GM03348 (cell line): ENCODE results near the gene SPAG17.

Experiments
- DNase-seq: peaks from one replicate; pipeline ENCODE4 v3.0.0; 2012; ENCODE audit warnings: low spot score

Gene SPAG17

DNA sequence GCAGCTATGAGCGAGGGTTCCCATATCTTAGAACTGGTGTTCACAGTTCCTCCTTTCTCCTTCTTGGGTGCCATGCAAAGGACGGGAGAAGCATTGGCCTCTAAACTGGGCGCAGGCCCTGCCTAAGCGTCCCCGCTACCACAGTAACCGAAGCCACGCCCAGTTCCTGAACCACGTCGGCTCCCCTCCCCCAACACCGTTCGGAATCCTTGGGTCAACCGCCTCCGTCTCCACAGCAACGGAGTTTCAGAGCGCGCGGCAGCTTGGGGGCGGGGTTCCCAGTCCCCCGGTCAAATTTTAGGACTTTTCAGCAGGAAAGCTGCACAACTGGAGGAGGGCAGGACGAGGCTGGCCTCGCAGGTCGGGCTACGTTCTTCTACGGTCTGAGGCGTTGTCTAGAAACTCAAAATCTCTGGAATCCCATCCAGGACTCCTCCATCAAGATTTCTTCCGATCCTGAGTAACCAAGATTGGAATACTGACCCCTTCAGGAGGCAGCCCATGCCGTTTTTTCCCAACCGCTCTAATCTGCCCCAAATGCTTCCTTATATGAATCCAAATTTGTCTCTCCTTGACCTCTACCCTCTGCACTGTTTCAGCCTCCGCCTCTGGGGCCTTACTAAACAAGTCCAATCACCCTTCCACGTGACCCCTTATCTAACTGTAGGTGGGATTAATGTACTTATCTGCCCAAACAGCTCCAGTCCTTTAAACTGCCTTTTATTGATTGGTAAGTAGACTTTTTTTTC, at the start of gene SPAG17:
SPAG17 (minus strand) TSS at position 145 of the 749 bp plus-strand sequence; CDS start at position 74, 71 bp downstream.
- peak; percentile 42 for DNase-seq

DNA sequence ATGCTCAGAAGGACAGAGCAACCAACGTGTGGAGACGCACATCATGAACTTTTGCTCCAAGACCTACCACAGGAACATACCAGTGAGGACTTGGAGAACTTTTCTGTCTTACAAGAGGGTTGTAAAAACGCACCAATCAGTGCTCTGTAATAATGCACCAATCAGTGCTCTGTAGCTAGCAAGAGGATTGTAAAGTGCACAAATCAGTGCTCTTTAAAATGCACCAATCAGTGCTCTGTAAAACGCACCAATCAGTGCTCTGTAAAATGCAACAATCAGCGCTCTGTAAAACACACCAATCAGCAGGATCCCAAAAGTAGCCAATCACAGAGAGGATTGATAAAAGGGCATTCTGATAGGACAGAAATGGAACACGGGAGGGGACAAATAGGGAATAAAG, 40.4 kb upstream of the SPAG17 start:
- DNase-seq, result no peak

DNA sequence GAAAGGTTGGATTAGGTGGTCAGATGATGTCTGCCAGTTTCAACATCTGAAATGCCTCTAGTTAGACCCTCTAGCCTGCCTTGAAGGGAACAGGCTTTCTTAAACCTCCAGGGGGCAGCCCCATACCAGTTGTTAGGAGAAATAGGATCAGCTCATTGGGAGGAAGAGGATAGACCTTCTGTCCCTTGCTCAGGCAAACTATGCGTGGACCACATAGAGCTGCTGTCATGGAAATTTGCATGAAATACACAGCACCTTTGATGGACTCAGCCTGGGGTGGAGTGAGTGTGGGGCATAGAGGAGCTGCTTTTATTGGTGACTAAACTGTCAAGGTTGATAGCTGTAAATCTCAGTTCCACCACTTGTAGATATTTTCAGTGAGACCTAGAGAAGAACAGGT, 38.4 kb upstream of the SPAG17 start:
- DNase-seq, result peak; percentile 44

DNA sequence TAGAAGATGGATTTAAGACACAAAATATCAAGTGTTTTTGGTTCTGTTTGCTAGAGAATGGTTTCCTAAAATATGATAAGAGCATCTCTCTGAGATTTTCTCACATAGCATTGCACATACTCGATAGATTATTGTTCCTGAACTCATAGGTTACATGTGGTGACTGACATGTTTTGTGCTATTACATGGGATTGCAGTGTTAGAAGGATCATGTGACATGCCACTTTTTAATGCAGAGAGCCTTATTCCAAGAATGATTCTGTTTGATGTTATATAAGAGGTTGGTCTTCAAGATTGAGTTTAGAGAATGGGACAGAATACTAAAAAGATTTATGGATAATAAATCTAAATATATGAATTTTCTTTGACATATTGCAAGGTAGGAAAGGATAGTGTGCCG, 34.4 kb upstream of the SPAG17 start:
- no peak for DNase-seq

DNA sequence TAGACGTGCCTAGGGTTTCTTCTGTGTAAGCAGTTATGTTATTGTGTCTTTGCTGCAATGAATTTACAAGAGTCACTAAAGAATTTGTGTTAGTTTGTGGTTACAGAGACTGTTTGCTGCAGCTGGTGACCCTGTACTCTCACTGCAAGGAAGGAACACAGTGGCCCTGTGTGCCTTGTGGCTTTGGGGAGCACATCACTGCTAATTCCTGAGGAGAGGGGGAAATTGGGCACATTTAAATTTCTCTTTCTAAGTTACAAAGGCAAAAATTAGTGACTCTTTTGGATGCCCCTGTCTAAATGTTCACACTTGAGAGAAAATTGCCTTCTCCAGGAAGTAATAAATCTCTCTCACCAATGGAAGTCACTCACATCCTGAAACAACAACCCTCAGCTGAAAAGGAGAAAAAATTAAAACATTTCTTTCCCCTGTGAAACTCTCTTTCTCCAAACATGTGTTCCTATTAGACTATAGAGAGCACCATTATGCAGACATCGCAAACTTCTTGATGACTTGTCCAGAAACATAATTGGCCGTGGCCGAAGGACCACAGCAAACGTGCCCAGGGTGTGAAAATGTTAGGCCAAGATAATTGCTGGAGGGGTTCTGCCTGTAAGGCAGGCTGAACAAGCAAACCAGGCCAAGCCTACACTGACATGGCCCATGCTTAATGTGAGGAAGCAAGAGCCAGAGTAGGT, 32.3 kb upstream of the SPAG17 start:
- DNase-seq, result no peak

DNA sequence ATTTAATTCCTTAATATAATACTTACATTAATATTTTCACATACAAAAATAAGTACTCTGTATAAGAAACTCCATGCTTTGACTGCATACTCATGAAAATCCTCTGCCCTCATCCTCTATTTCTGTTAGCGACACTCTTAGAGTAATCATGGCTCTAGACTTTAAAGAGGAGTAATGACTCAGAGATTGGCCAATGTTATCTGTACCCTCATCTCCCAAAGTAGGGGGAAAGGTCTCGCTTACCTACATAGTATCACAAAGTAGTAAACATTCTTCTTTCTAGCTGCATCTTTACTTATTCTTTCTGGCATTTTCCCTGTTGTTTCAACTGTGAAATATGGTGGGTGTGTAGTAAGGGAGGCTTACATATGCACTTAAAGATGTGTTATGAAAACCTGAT, 29.8 kb upstream of the SPAG17 start:
- DNase-seq, result no peak

DNA sequence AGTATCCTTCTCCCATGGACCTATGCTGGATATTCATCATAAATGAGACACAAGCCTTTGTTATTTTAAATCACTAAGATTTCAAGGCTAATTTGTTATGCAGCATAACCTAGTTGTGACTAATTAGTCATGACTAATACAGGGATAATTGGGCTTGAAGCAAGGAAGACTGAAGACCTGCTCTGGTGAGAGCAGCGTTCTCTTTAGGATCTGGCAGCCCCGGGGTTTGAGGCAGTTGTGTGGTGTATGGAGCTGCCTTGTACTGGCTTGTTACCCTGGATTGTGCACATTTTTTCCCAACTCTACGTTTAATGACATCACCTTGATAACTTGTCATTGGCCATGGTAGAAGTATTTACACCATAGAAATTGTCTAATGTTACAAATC, 25.7 kb upstream of the SPAG17 start:
- DNase-seq, result no peak

DNA sequence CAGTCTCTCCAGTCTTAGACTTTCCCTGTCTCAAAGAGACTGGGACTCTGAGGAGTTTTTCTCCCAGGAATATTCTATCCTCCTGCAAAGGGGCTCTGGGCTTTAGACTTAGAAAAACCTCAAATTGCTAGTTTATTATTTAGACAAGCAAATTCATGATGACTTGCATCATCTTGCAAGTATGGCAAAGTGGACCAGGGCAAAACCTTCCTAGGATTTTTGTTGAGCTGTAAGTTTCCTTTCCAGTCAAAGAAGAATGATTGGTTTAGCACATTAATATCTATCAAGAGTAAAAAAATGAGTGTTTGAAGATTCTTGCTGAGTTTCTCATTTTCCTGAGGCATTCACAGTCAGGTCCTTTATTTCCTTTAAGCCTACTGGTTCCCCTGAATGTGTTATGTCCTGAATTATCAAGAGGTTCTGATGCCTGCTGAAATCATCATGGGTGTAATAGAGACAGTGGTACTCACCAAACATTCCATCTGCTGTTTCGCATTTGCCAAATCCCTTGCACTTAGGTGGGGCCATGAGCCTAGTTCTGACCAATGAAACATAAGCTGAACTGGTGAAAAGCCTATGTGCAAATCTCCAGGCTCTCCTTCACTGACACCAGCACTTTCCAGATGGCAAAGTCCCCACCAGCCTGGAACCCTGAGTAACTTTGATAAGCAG, 25.2 kb upstream of the SPAG17 start:
- no peak for DNase-seq

DNA sequence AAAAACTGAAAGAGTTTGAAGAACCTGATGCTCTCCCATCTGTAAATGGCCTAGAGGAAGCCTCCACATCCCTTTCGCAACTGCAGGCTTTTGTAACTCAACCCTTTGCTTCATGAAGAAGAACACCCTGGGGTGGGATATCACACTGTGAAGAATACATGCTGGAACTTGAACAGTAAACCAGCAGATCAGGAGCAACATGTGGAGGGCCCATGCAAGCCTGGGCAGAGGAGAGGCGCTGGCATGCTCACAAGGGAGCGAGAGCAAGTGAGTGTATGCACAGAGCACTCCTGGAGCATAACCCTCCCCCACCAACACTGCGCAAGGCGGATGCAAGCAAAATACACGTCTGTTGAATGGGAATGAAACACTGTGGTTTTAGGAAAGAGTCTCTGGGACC, 24.6 kb upstream of the SPAG17 start:
- DNase-seq, result no peak

DNA sequence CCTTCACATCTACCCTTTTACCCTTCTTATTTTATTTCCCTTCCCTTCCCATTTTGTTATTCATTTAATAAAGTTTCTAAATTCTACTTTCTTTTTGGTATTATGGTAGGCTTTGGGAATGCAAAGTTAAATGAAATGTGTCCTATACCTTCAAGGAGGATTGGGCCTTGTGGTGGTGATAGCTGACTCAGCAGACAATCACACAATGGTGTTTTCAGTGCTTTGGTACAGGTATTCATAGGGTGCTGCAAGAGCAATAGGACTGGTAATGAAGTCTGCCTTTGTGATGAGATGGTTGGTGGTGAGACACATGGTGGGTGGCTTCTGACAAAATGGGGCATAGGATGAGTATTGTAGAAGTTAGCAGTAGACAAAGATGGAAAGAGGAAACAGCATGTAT, 21.9 kb upstream of the SPAG17 start:
- no peak for DNase-seq

DNA sequence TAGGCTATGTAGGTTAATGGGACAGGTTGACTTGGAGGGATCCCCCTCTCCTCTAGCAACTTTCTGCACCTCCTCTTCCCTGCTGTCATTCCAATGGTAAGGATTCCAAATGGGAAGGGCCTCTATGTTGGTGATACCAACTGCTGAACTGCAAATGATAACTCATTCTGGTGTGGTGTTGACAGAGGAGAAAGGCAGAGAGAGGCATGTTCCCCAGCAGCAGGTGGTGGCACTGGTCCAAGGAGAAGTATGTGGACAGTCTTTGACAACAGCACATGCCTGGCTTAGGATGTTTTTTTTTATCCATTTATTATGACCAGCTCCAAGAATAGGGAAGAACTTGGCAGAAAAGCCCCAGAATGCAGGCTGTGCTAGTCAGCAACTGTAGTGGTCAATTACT, 19.6 kb upstream of the SPAG17 start:
- DNase-seq, result no peak

DNA sequence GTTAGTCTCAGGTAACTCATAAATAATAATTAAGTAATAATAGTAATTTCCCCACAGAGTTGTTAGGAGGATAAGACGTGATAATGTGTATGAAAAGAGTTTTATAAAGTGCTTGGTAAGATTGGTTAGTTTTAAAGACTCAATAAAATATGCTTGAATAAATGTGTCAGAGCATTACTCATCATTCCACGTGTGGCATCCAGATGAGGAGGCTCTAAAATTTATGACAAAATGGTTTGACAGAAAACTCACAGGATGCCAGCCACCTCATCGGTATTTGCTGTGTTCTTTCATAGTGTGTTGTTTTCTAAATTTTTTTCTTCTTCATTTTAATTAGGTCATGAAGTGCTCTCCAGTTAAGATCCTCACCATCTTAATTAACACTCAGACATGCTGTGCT, 19.1 kb upstream of the SPAG17 start:
- peak; percentile 18 for DNase-seq

DNA sequence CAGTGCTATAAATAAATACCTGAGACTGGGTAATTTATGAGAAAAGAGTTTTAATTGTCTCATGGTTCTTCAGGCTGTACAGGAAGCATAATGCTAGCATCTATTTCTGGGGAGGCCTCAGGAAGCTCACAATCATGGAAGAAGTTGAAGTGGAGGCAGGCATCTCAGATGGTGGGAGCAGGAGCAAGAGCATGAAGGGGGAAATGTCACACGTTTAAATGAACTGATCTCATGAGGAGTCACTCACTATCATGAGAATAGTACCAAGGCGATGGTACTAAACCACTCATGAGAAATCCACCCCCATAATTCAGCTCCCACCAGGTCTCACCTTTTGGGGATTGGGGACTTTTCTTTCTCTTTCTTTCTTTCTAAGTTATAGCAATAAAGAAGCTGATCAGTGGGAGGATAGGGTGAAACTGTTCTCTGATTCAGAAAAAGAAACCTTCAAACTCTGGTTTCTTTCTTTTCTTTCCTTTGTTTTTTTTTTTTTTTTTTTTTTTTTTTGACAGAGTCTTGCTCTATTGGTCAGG, 17.1 kb upstream of the SPAG17 start:
- DNase-seq, result no peak

DNA sequence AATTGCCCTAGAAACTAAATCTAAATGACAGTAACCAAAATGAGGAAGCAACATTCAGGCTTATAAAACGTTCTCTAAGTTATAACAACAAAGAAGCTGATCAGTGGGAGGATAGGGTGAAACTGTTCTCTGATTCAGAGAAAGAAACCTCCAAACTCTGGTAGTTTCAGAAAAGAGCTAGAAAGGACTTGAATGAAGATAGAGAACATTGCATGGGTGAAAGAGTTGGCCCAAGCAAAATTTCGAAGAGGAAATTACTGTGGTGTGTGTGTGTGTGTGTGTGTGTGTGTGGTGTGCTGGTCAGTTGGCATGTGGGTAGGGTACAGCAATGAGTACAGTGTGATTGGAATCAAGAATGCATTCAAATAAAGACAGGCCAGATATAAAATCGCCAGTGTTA, 16.5 kb upstream of the SPAG17 start:
- DNase-seq, result no peak

DNA sequence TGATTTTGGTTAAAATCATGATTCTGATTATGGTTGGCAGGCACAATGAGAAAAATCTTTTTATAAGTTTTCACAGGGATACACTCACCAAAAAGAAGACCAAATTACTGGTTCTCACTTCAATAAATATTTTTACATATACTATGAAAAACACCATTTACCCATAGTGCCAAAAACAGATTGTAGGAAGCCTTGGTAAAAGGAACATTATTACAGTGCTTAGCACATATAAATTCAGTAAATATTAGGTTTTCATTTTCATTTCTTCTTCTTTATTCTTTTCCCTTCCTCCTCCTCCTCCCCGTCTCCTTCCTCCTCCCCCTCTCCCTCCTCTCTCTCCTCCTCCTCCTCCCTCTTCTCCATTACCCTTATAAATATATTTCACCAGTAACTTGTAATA, 15.8 kb upstream of the SPAG17 start:
- no peak for DNase-seq

DNA sequence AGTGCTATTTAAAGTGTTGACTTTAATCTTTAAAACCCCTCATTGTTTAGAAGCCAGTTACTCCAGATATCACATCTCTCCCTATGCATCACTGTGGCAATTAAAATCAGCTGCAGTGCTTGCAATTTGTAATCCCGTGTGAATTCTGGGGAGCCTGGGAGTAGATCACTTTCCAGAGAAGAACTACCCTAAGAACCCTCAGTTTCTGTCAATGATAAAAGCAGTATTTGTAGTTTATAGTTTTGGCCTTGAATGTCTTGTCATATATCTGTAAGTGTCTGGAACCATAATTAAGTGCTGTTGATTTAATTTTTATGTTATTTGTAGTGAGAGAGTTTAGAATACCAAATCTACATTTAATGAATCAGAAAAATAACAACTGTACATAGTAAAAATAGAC, 5.5 kb upstream of the SPAG17 start:
- no peak for DNase-seq

DNA sequence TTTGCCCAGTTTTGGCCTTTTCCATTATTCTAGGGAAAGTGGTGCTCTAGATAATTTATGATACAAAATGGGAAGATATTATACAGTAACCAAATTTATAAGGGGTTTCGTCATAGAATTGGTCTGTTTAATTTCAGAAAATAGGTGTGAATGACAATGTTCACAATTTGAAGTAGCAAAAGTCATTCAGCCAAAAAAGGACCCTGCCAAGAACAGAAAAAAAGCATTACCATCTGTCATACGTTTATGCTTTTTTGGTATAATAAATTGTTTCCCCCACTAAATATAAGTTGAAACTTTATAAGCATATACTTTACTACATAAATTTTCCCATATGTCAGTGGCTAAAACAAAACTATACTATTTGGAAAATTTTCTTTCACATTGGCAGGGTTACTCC, 4.5 kb upstream of the SPAG17 start:
- DNase-seq, result no peak

DNA sequence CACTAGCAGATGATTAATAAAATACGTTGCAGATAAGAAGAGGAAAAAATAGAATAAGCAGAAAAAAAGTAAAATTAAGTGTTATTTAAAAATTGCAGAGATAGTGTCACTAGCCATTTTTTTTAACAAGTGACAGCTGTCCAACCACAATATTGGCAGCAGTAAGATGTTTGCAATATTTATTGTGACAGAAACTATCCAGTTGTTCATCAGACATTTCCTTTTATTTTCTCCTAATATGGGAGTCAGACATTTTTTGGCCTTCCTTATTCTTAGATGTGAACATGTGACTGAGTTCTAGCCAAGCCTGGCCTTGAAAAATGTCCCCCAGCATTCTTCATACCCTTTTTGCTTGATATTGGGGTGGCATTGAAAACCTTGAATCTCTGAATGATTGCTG, 3.4 kb upstream of the SPAG17 start:
- DNase-seq, result no peak

DNA sequence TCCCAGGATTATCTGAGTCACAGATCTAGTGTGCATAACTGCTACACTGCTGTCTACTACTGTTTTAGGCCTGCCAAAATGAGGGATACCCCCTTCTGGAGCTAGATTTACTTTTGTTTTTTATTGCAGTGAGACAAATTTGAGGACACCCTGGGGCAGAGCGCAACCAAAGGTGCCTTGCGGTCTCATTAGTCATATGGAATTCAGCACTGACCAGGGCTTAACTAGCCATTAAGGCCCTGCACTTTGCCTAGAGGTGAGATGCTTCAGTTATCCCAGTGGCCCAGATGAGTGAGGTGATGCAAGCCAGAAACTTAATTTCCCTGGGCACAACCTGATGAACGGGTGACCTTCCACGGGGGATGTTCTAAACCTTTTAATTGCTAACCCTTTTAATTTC, 998 bp upstream of the SPAG17 start:
- no peak for DNase-seq

DNA sequence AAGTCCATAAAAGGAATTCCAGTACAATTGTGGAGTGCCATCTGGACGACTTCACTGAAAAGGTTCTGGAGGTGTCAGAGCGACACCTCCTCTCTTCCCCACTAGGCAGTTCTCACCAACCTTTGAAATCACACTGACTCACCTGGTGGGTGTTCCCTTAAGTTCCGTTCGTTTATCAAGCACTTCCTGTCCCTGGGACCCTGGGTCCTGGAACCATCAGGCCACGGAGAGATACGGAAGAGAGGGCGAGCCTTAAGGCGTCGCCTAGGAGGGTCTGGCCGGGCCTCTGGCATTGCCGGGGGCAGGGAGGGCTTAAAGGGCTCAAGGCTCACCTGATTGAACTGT, 317 bp downstream of the SPAG17 start:
- DNase-seq, result no peak

DNA sequence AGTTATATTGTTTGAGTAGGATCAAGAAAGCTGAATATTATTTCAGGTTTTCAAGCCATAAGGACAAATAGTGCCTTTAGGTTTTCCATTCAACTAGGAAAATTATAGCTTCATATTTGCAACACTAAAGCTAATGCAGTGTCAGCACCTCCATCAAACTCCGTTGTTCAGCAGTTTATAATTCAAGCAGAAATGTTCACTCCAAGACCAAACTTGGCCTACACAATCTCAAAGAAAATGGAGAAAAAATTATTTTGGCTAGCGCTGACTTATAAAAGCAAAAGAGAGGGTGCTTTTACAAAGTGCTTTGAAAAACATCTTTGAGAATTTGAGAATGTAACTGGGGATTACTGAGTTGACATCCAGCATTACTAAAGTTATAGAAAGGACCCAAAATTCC, 1.4 kb downstream of the SPAG17 start:
- DNase-seq, result no peak

DNA sequence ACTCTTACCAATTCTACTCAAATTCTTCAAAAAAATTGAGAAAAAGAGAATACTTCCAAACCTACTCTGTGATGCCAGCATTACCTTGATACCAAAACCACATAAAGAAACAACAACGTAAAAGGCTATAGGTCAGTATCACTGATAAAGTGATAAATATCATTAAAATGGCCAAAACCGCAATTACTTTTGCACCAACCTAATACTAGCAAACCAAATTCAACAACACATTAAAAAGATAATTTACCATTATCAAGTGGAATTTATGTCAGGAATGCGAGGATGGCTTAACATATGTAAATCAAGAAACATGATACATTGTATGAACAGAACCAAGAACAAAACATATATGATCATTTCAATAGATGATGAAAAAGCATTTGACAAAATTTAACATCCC, 7.0 kb downstream of the SPAG17 start:
- no peak for DNase-seq

DNA sequence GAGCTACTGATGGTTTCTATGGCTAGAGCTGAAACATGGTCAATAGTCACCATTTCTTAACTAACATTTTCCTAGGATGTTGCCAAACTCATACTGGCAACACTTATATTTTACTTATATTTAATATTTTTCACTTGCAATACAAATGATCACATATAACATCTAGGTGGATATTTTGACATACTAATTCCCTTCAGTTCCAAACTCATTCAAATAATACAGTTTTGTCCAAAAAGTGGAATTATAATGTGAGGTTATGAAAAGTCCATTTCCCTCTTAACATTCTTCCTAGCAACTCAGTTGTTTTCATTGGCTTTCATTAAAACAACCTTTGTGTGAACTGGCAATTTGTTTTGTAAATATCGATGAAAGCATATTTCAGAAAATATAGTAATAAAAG, 16.0 kb downstream of the SPAG17 start:
- no peak for DNase-seq
